Measurements from ENCODE around the gene CALCOCO2. TPM values are rescaled to one million over a fixed set of nuclear protein-coding genes. Genes with fewer than 3 reads are reported as not detected.
A peak's percentile ranks its signal among the peaks of the same experiment; 100 is the strongest.

Gene CALCOCO2
- total RNA-seq, 3 donors from 2014 or later: 181 to 296 (median 224) TPM

GRCh38 chr17:48860034-48860433 lies 29.2 kb downstream of the CALCOCO2 start:
- H3K36me3 ChIP-seq (ENCODE audit: low read depth): peaks cover 21% of the 10 kb centered on the region
- TF ChIP-seq CTCF (IDR thresholded peaks at IDR 0.05): no peak
- DNase-seq: no peak
- no peaks in the 10 kb centered on the region for H3K9me3 ChIP-seq
- no peak for ATAC-seq
- no peak overlapping the region for H3K4me3 ChIP-seq
- intact Hi-C loops (cut with DNase I, micrococcal nuclease): no loop called here
- H3K4me1 ChIP-seq (ENCODE audit: low read depth): no peaks in the 10 kb centered on the region

- intact Hi-C loops (cut with DNase I, micrococcal nuclease): no loop called here
- ATAC-seq (no peak), DNase-seq (no peak)
- Histone ChIP-seq H3K4me3 (no peak overlapping the region), H3K4me1 (ENCODE audit: low read depth) (no peaks in the 10 kb centered on the region), H3K36me3 (ENCODE audit: low read depth) (peaks cover 21% of the 10 kb centered on the region), H3K9me3 (no peaks in the 10 kb centered on the region)
- no peak for TF ChIP-seq CTCF (IDR thresholded peaks at IDR 0.05)
Observed at GRCh38 chr17:48860456-48860855, 29.6 kb downstream of the CALCOCO2 start.

GRCh38 chr17:48868916-48869500 lies 38.2 kb downstream of the CALCOCO2 start:
- TF ChIP-seq CTCF (IDR thresholded peaks at IDR 0.05): no peak
- Histone ChIP-seq H3K4me1 (ENCODE audit: low read depth) (peaks cover 52% of the 10 kb centered on the region), H3K4me3 (no peak overlapping the region), H3K9me3 (no peaks in the 10 kb centered on the region), H3K36me3 (ENCODE audit: low read depth) (no peaks in the 10 kb centered on the region)
- ATAC-seq (no peak), DNase-seq (no peak)
- intact Hi-C loops (cut with DNase I, micrococcal nuclease): no loop called here

GRCh38 chr17:48869821-48870318 lies 39.0 kb downstream of the CALCOCO2 start:
- no peak overlapping the region for H3K4me3 ChIP-seq
- H3K36me3 ChIP-seq (ENCODE audit: low read depth): no peaks in the 10 kb centered on the region
- intact Hi-C loops (cut with DNase I, micrococcal nuclease): loop anchor here (5.0 to 10.0 kb wide), 2 partner anchors 195 to 198 kb away; no protein-coding TSS in a partner anchor
- no peaks in the 10 kb centered on the region for H3K9me3 ChIP-seq
- TF ChIP-seq CTCF (IDR thresholded peaks at IDR 0.05): no peak
- peak in 1 of 3 donors; percentile 52 for DNase-seq
- H3K4me1 ChIP-seq (ENCODE audit: low read depth): peaks cover 52% of the 10 kb centered on the region
- peak; percentile 58 for ATAC-seq

- DNase-seq (no peak), ATAC-seq (peak; percentile 8)
- no peak for TF ChIP-seq CTCF (IDR thresholded peaks at IDR 0.05)
- intact Hi-C loops (cut with DNase I, micrococcal nuclease): loop anchor here (5.0 to 10.0 kb wide), 2 partner anchors 196 to 199 kb away; no protein-coding TSS in a partner anchor
- Histone ChIP-seq H3K36me3 (ENCODE audit: low read depth) (no peaks in the 10 kb centered on the region), H3K9me3 (no peaks in the 10 kb centered on the region), H3K4me1 (ENCODE audit: low read depth) (peaks cover 52% of the 10 kb centered on the region), H3K4me3 (no peak overlapping the region)
Observed at GRCh38 chr17:48871035-48871550, 40.3 kb downstream of the CALCOCO2 start.

Measured in mucosa of descending colon (tissue), 3 donors.